Duodenal mucosa (tissue), 2 donors: Measurements from ENCODE around the gene DLGAP3.
"Not testable (repeated sequence)": the region's sequence is repeated elsewhere in the genome, so short reads cannot be mapped to it uniquely, and the experiment has no call there.

Source experiments
- H3K27ac ChIP-seq: one replicate; pipeline ENCODE4 v1.7.0; 2013; ENCODE audit warnings: low read depth, low read length
- H3K27me3 ChIP-seq, 2 donors: one replicate each; pipeline ENCODE4 v1.7.0; 2013; ENCODE audit warnings: low read length in 2 of 2, control low read depth in 1 of 2; ENCODE audit not compliant: insufficient read depth in 2 of 2, control insufficient read depth in 1 of 2
- H3K36me3 ChIP-seq, 2 donors: one replicate each; pipeline ENCODE4 v1.7.0; 2013; ENCODE audit warnings: low read length in 2 of 2, control low read depth in 1 of 2; ENCODE audit not compliant: insufficient read depth in 2 of 2, control insufficient read depth in 1 of 2
- H3K4me1 ChIP-seq, 2 donors: one replicate each; pipeline ENCODE4 v1.7.0; 2013; ENCODE audit warnings: low read length in 2 of 2, control low read depth in 1 of 2; ENCODE audit not compliant: insufficient read depth in 2 of 2, control insufficient read depth in 1 of 2
- H3K4me3 ChIP-seq, 2 donors: one replicate each; pipeline ENCODE4 v1.7.0; 2013; ENCODE audit warnings: low read length in 2 of 2, low read depth in 1 of 2
- H3K9ac ChIP-seq, 2 donors: one replicate each; pipeline ENCODE4 v1.7.0; 2013; ENCODE audit warnings: low read length in 2 of 2, low read depth in 1 of 2
- H3K9me3 ChIP-seq, 2 donors: one replicate each; pipeline ENCODE4 v1.7.0; 2013; ENCODE audit warnings: low read length in 2 of 2, control low read depth in 1 of 2; ENCODE audit not compliant: control insufficient read depth in 1 of 2

DLGAP3 gene

GRCh38 chr1:34970220-34970735 is 40.8 kb upstream of the DLGAP3 start:
- Histone ChIP-seq H3K27ac (no peak overlapping the region), H3K9ac (no peak overlapping the region), H3K36me3 (no peaks in the 10 kb centered on the region), H3K4me1 (no peaks in the 10 kb centered on the region), H3K4me3 (no peak overlapping the region), H3K27me3 (no peaks in the 10 kb centered on the region), H3K9me3 (peaks cover 0 to 3% of the 10 kb centered on the region in 2 donors)

- not testable (repeated sequence) for H3K4me1 ChIP-seq, H3K27ac ChIP-seq, H3K36me3 ChIP-seq, H3K9ac ChIP-seq, H3K27me3 ChIP-seq, H3K9me3 ChIP-seq, H3K4me3 ChIP-seq
These were observed 38.8 kb upstream of the DLGAP3 start for GRCh38 chr1:34968297-34968696.

- not testable (repeated sequence) for H3K36me3 ChIP-seq, H3K27me3 ChIP-seq, H3K4me1 ChIP-seq, H3K4me3 ChIP-seq, H3K9ac ChIP-seq, H3K9me3 ChIP-seq, H3K27ac ChIP-seq
These were observed 38.2 kb upstream of the DLGAP3 start for GRCh38 chr1:34967672-34968071.

- no peaks in the 10 kb centered on the region for H3K36me3 ChIP-seq
- peaks cover 0 to 3% of the 10 kb centered on the region in 2 donors for H3K9me3 ChIP-seq
- no peak overlapping the region for H3K4me3 ChIP-seq
- H3K9ac ChIP-seq = no peak overlapping the region
- no peaks in the 10 kb centered on the region for H3K27me3 ChIP-seq
- H3K27ac ChIP-seq = no peak overlapping the region
- H3K4me1 ChIP-seq = no peaks in the 10 kb centered on the region
These were observed 36.1 kb upstream of the DLGAP3 start for GRCh38 chr1:34965597-34965996.

GRCh38 chr1:34950428-34950827 is 21.0 kb upstream of the DLGAP3 start:
- H3K27ac ChIP-seq = no peak overlapping the region
- H3K4me1 ChIP-seq = no peaks in the 10 kb centered on the region

GRCh38 chr1:34948739-34949138 is 19.3 kb upstream of the DLGAP3 start:
- not testable (repeated sequence) for H3K9me3 ChIP-seq, H3K27me3 ChIP-seq, H3K4me3 ChIP-seq, H3K27ac ChIP-seq, H3K36me3 ChIP-seq, H3K4me1 ChIP-seq, H3K9ac ChIP-seq

More at GRCh38 chr1:34950428-34950827, 21.0 kb upstream of the DLGAP3 start:
- no peaks in the 10 kb centered on the region for H3K9me3 ChIP-seq
- H3K9ac ChIP-seq = no peak overlapping the region
- H3K36me3 ChIP-seq = no peaks in the 10 kb centered on the region
- H3K27me3 ChIP-seq = no peaks in the 10 kb centered on the region
- no peak overlapping the region for H3K4me3 ChIP-seq

GRCh38 chr1:34947641-34948314 is 18.3 kb upstream of the DLGAP3 start:
- not testable (repeated sequence) for H3K36me3 ChIP-seq, H3K4me1 ChIP-seq, H3K9ac ChIP-seq, H3K27ac ChIP-seq, H3K4me3 ChIP-seq, H3K27me3 ChIP-seq, H3K9me3 ChIP-seq

GRCh38 chr1:34946211-34946610 is 16.8 kb upstream of the DLGAP3 start:
- Histone ChIP-seq H3K4me3 (no peak overlapping the region), H3K36me3 (no peaks in the 10 kb centered on the region), H3K4me1 (no peaks in the 10 kb centered on the region), H3K27ac (no peak overlapping the region), H3K27me3 (no peaks in the 10 kb centered on the region), H3K9ac (no peak overlapping the region), H3K9me3 (no peaks in the 10 kb centered on the region)

- H3K36me3 ChIP-seq, H3K4me1 ChIP-seq, H3K9me3 ChIP-seq, H3K9ac ChIP-seq, H3K27ac ChIP-seq, H3K4me3 ChIP-seq, H3K27me3 ChIP-seq: not testable (repeated sequence)
These were observed 12.3 kb upstream of the DLGAP3 start for GRCh38 chr1:34941798-34942197.

- Histone ChIP-seq H3K4me3 (no peak overlapping the region), H3K27me3 (peaks cover 27 to 49% of the 10 kb centered on the region in 2 donors), H3K9me3 (no peaks in the 10 kb centered on the region), H3K4me1 (peaks cover 0 to 9% of the 10 kb centered on the region in 2 donors), H3K36me3 (no peaks in the 10 kb centered on the region), H3K9ac (no peak overlapping the region), H3K27ac (no peak overlapping the region)
These were observed 1.2 kb upstream of the DLGAP3 start for GRCh38 chr1:34930702-34931071.
